GM18951 (cell line): ENCODE data around the gene FHOD1.

Source experiments
- POLR2A ChIP-seq: IDR thresholded peaks from 4 replicates; pipeline ENCODE4 v1.6.1; 2011; ENCODE audit warnings: mild to moderate bottlenecking; ENCODE audit not compliant: insufficient read length, insufficient read depth; ENCODE audit errors: extremely low read depth
- in situ Hi-C: fragments of 300-500 bp; cut with MboI; formaldehyde crosslinking; loops from one replicate; pipeline ENCODE4 v1.12.0; 2022; ENCODE audit warnings: low sequenced_read_pairs, mixed read lengths, inconsistent platforms; ENCODE audit not compliant: unreplicated experiment

Gene FHOD1

GRCh38 chr16:67188798-67189197, 58.5 kb downstream of the FHOD1 start:
- in situ Hi-C loops, result no loop called here
- TF ChIP-seq POLR2A, result no peak

GRCh38 chr16:67188323-67188722, 59.0 kb downstream of the FHOD1 start:
- TF ChIP-seq POLR2A, result no peak
- in situ Hi-C loops, result no loop called here

- no peak for TF ChIP-seq POLR2A
Observed at GRCh38 chr16:67187175-67187890, 59.9 kb downstream of the FHOD1 start.

GRCh38 chr16:67186550-67186950, 60.7 kb downstream of the FHOD1 start:
- in situ Hi-C loops, result no loop called here

More at GRCh38 chr16:67187175-67187890, 59.9 kb downstream of the FHOD1 start:
- in situ Hi-C loops, result no loop called here

GRCh38 chr16:67185651-67186134, 61.6 kb downstream of the FHOD1 start:
- in situ Hi-C loops, result no loop called here
- no peak for TF ChIP-seq POLR2A

More at GRCh38 chr16:67186550-67186950, 60.7 kb downstream of the FHOD1 start:
- TF ChIP-seq POLR2A, result no peak

- no peak for TF ChIP-seq POLR2A
- in situ Hi-C loops, result no loop called here
Observed at GRCh38 chr16:67184995-67185650, 62.2 kb downstream of the FHOD1 start.

GRCh38 chr16:67184453-67184994, 62.8 kb downstream of the FHOD1 start:
- no peak for TF ChIP-seq POLR2A
- in situ Hi-C loops, result no loop called here

- in situ Hi-C loops, result no loop called here
- peak; percentile 61 for TF ChIP-seq POLR2A
Observed at GRCh38 chr16:67183627-67184452, 63.4 kb downstream of the FHOD1 start, which contains the start of gene MATCAP1. MATCAP1 (minus strand) TSS chr16:67183963; CDS start chr16:67180610, 3,353 bp downstream.

- TF ChIP-seq POLR2A, result peak; percentile 28
- in situ Hi-C loops, result no loop called here
Observed at GRCh38 chr16:67183284-67183626, 64.0 kb downstream of the FHOD1 start.

- in situ Hi-C loops, result no loop called here
- no peak for TF ChIP-seq POLR2A
Observed at GRCh38 chr16:67182288-67182687, 65.0 kb downstream of the FHOD1 start.

GRCh38 chr16:67181346-67181745, 65.9 kb downstream of the FHOD1 start:
- in situ Hi-C loops, result no loop called here
- no peak for TF ChIP-seq POLR2A

- in situ Hi-C loops, result no loop called here
- no peak for TF ChIP-seq POLR2A
Observed at GRCh38 chr16:67180166-67180565, 67.1 kb downstream of the FHOD1 start.
